Left forelimb (tissue), 1 donor: ENCODE results near the gene AARS2.
"Not testable (repeated sequence)": the region's sequence is repeated elsewhere in the genome, so short reads cannot be mapped to it uniquely, and the experiment has no call there.

ENCODE experiments used
- DNase-seq: peaks from one replicate; pipeline ENCODE4 v3.0.0-alpha.2; 2018; ENCODE audit warnings: low spot score

Gene AARS2

GRCh38 chr6:44312901-44313788, at the start of gene AARS2:
Gene AARS2 (minus strand): TSS chr6:44313347. CDS start chr6:44313323, 24 bp downstream.
- DNase-seq, result peak; percentile 92

DNA sequence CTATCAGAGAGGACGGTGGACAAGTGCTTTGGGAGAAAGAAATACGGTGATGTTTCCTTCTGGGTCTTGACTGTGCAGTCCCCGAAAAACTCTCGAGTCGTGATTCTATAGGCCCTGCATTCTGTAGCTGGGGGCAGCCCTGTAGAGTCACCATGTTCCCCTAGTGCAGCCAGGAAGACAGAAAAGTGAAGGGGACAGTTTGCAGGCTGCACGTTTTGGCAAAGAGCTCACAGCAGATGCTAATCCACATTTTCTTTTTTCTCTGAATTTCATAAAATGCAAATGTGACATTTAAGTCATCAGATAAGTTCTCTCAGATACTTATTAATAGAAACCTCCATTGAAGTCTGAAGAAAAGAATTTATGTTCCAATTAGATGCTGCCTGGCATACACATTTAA, 48.8 kb upstream of the AARS2 start:
- DNase-seq, result no peak

GRCh38 chr6:44359973-44360372, 46.8 kb upstream of the AARS2 start:
- DNase-seq, result no peak

DNA sequence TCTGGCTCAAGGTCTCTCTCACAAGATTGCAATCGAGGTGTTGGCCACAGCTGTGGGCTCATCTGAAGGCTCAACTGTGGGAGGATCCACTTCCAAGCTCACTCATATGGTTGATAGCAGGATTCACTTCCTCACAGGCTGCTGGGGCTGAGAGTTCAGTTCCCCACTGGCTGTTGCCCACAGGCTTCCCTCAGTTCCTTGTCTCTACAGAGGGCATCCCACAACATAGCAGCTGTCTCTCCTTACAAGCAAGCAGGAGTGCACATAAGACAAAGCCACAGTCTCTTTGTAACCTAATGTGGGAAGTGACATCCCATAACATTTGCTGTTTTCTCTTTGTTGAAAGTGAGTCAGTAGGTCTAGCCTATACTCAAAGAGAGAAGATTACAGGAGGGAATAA, 43.3 kb upstream of the AARS2 start:
- DNase-seq, result no peak

GRCh38 chr6:44355640-44356039, 42.5 kb upstream of the AARS2 start:
- DNase-seq, result no peak

DNA sequence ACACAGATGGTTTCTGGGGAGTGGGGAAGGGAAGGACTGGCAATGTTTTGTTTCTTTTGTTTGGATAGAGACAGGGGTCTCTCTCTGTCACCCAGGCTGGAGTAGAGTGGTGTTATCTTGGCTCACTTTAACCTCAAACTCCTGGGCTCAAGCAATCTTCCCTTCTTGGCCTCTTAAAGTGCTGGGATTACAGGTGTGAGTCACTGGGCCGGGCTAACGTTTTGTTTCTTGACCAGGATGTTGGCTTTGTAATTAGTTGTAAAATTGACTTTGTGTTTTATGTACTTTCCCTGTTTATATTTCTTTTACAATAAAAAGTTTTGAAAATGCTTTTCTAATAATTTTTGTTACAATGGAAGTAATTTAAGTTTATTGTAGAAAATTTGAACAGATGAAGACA, 40.2 kb upstream of the AARS2 start:
- DNase-seq, result no peak

DNA sequence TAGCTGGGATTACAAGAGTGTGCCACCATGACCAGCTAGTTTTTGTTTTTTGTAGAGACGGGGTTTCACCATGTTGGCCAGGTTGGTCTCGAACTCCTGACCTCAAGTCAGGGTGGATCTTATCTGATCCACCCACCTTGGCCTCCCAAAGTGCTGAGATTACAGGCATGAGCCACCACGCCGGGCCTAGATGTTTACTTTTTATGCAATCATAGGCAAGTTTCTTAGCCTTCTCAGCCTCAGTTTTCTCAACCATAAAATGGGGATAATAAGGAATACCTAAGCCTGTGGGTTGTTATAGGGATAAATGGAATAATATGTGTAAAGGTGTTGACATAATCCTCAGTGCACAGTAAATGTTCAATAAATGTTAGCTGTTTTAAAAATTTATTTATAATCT, 39.1 kb upstream of the AARS2 start:
- DNase-seq, result no peak

GRCh38 chr6:44350650-44350994, 37.5 kb upstream of the AARS2 start:
- not testable (repeated sequence) for DNase-seq

DNA sequence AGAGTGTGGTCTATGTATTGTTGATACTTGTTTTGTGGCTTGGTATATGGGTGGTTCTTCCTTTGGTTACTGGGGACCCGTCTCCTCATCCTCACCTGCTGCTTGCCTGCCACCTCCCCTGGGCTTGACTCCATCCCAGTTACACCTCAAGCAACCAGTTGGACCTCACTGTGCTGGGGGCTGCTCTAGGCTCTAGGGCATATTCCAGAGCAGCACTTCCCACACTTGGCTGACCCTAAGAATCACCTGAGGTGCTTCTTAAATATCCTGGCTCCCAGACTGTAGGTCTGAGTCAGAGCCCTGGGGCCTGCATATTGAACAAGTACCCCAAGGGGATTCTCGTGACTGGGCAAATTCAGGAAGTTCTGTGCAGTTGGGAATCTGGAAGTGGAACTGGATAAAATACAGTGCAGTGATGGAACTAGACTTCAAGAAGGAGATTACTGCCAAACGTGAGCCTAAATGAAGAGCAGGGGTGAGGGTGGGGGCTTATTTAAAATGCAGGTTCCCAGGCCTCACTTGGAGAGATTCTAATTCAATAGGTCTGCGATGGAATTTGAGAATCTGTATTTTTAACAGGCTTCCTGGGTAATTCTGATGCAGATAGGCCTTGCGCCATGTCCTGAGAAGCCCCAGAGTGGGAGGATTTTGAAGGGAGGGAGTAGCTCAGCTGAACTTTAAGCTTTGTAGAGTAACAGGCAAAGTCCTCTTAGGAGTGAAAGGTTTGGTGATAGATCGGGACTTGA, 36.9 kb upstream of the AARS2 start:
- DNase-seq, result no peak

DNA sequence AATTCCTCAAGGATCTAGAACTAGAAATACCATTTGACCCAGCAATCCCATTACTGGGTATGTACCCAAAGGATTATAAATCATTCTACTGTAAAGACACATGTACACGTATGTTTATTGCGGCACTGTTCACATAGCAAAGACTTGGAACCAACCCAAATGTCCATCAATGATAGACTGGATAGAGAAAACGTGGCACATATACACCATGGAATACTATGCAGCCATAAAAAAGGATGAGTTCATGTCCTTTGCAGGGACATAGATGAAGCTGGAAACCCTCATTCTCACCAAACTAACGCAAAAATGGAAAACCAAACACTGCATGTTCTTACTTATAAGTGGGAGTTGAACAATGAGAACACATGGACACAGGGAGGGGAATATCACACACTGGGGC, 33.7 kb upstream of the AARS2 start:
- DNase-seq, result not testable (repeated sequence)

- no peak for DNase-seq
Measured at GRCh38 chr6:44342489-44342888, 29.3 kb upstream of the AARS2 start, which contains the start of gene SPATS1. Gene SPATS1 (plus strand): TSS chr6:44342650. CDS start chr6:44343096, 446 bp downstream.

GRCh38 chr6:44342052-44342451, 28.9 kb upstream of the AARS2 start:
- no peak for DNase-seq

DNA sequence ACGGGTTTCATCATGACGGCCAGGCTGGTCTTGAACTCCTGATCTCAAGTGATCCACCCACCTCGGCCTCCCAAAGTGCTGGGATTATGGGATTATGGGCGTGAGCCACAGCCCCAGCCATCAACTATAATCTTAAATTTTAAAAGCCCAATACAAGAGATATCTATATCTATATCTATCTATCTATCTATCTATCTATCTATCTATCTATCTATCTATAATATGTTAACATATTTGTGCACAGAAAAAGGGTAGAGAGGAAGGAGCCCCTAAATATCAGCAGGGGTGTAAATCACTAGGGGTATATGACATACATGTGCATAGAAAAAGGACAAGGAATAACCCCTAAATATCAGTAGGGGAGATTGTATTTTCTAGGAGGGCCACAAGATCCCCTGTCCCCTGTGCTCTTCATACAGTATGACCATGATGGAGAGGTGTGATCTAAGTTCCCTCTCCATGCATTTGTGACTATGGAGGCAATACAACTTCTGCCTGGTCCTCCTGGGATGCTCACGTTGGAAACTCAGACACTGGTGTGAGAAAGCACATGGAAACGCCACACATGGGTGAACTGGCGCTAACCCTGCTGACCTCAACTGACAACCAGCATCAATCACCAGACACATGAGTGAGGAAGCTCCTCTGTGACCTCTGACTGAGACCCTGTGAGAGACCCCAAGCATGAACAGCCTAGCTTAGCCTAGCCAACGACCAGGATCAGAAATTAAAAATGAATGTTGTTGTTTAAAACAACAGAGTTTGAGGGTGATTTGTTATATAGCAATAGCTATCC, 28.1 kb upstream of the AARS2 start:
- no peak for DNase-seq

GRCh38 chr6:44339763-44340625, 26.8 kb upstream of the AARS2 start:
- DNase-seq, result no peak

DNA sequence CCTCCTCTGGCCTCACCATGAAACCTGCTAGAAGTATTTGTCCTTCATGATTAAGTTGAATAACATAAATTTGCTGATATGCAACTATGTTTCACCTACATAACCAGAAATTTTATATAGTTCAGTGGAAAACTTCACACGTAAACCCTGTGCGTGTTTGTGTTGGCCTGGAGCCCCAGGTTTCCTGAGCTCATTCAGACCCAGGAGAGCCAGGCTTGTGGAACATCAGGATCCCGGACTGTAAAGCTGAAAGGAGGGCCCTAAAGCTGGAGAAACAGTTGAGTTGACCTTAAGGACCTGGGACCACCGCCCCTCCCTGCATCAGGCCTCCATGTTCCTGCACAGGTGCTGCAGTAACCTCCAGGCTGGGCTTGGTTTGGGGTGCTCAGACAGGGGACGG, 26.2 kb upstream of the AARS2 start:
- no peak for DNase-seq

- peak; percentile 75 for DNase-seq
Measured at GRCh38 chr6:44338228-44339122, 25.3 kb upstream of the AARS2 start.

GRCh38 chr6:44335631-44336030, 22.5 kb upstream of the AARS2 start:
- no peak for DNase-seq

DNA sequence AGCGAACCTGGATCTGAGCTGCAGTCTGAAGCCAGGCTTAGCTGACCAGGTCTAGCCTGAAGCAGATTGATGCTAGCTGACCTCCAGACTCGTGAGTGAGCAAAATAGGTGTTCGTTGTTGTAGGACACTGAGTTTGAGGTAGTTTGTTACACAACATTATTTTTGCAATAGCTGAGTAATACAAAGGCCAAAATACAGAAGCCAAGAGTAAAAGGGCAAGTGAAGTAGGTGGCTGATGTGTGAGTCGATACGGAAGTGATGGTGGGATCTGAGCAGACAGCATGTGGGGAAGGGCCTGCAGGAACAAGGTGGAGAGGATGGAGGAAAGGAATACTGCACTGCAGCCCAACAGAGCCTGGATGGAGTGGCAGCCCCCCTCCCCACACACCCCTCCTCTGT, 20.8 kb upstream of the AARS2 start:
- DNase-seq, result no peak

- no peak for DNase-seq
Measured at GRCh38 chr6:44333273-44333919, 20.2 kb upstream of the AARS2 start.

- DNase-seq, result no peak
Measured at GRCh38 chr6:44332585-44332984, 19.4 kb upstream of the AARS2 start.
